GM12873 (cell line): ENCODE measurements around the gene NOA1.

Source experiments
- CTCF ChIP-seq: IDR thresholded peaks from 2 replicates; pipeline ENCODE4 v1.5.1; 2012; ENCODE audit warnings: low read depth, mild to moderate bottlenecking, moderate library complexity, low read length, control low read depth; ENCODE audit not compliant: insufficient read depth; ENCODE audit errors: missing control alignments

Gene NOA1

GRCh38 chr4:56977321-56978012 lies at the start of gene NOA1:
TSS of gene NOA1 (minus strand) at chr4:56977606. CDS start at chr4:56977585, 21 bp downstream.
- TF ChIP-seq CTCF, result no peak

DNA sequence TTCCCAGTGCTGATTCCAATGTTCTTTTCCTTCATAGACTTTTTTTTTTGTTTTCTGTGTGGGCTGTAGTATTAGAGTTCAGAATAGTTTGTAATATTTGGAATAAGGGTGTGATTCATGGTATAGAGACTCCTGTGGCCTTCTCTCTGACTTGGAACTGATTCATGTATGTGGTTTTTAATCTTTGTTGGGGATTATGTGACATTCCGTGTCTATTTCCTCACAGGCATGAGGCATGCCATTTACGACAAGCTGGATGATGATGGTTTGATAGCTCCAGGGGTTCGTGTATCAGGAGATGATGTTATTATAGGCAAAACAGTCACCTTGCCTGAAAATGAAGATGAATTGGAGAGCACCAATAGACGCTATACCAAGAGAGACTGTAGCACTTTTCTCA lies 45.7 kb upstream of the NOA1 start:
- TF ChIP-seq CTCF, result no peak

DNA sequence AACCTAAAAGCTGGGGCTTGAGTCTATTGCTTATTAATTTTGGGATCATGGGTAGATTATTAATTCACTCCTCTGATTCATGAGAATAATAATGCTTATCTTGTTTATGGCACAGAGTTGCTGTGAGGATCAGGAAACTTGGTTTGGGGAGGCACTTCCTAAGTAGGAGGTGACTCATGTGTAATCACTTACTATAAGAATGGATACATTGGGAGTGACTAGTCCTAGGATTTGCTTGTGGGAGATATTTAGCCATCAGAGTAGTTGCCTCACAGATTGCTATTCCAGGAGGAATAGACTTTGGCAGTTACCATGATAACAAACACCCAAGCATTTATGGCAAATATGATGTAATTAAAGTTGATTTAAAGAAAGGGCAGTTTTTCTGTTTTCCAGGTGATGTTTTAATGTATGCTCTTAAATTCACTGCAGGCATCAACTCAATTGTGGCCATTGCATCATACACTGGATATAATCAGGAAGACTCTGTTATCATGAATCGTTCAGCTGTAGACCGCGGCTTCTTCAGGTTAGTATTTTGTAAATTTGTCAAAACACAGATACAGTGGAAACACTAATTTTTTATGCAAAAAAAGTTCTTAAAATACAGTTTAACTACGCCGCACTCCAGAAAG lies 43.2 kb upstream of the NOA1 start:
- no peak for TF ChIP-seq CTCF

- TF ChIP-seq CTCF, result no peak
Observed at GRCh38 chr4:57018980-57019379, 41.6 kb upstream of the NOA1 start.

DNA sequence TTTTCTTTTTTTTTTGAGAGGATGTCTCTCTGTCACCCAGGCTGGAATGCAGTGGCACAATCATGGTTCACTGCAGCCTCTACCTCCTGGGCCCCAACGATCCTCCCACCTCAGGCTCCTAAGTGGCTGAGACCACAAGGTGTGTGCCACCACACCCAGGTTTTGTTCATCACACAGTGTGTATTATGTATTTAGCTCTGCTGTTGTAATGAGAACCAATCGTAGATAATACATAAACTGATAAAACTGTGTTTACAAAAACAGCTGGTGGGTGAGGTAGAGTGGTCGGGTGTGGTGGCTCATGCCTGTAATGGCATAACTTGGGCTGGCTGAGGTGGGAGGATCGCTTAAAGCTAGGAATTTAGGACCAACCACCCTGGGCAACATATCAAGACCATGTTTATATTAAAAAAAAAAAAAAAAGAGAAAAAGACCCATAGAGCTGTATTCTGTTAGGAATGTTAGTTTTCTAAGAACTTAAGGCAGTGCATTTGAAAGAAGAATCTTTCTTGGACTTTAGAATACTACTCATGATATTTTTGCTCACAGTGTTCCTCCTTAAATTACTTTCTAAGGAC lies 36.2 kb upstream of the NOA1 start:
- TF ChIP-seq CTCF, result no peak

DNA sequence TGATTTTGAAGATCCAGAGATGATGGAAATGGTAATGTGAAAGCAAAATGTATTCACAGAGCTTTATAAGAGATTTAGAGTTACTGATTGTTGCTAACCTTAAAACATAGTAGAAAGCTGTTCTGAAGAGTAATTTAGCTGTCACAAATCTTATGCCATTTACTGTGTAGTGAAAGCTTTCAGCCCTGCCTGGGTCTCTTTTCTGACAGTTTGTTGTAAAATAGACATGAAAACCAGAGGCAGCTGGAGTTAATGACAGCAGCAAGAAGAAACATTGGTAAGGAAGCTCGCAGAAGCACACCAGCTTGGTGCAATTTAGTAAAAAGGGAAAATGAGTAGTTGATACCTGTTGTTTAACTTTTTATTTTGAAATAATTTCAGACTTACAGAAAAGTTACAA lies 22.3 kb upstream of the NOA1 start:
- TF ChIP-seq CTCF, result no peak

GRCh38 chr4:56995525-56995924 lies 18.1 kb upstream of the NOA1 start:
- no peak for TF ChIP-seq CTCF
